Amygdala (tissue), 56 donors: ENCODE results near the gene GDPD5.

Experiments
- DNase-seq, 56 donors: peaks; one replicate each; lab custom pipeline; 2025; lab: John Stamatoyannopoulos, UW

The GDPD5 gene

GRCh38 chr11:75408957-75409219, 116.9 kb downstream of the GDPD5 start:
- no peak for DNase-seq

- DNase-seq, result no peak
Observed at GRCh38 chr11:75406338-75406777, 119.4 kb downstream of the GDPD5 start.

GRCh38 chr11:75403983-75404658, 121.6 kb downstream of the GDPD5 start:
- no peak for DNase-seq

GRCh38 chr11:75403037-75403436, 122.7 kb downstream of the GDPD5 start:
- DNase-seq, result no peak

- DNase-seq, result no peak
Observed at GRCh38 chr11:75402002-75402773, 123.6 kb downstream of the GDPD5 start.

GRCh38 chr11:75400146-75400865, 125.4 kb downstream of the GDPD5 start:
- DNase-seq, result no peak

GRCh38 chr11:75399344-75400145, 126.2 kb downstream of the GDPD5 start, which contains the start of gene RPS3:
Gene RPS3, plus strand, starts transcription at chr11:75399518. Its CDS starts 30 bp downstream, at chr11:75399548.
- DNase-seq, result peak; percentile 40 to 94 (median 83)

- DNase-seq, result no peak
Observed at GRCh38 chr11:75398906-75399305, 126.8 kb downstream of the GDPD5 start.

- DNase-seq, result no peak
Observed at GRCh38 chr11:75394085-75394840, 131.5 kb downstream of the GDPD5 start.

- no peak for DNase-seq
Observed at GRCh38 chr11:75389925-75390324, 135.8 kb downstream of the GDPD5 start.

- no peak for DNase-seq
Observed at GRCh38 chr11:75389276-75389605, 136.5 kb downstream of the GDPD5 start.

- peak in 45 of 56 donors; percentile 9 to 81 (median 39) for DNase-seq
Observed at GRCh38 chr11:75388386-75389275, 137.1 kb downstream of the GDPD5 start.

- DNase-seq, result no peak
Observed at GRCh38 chr11:75387736-75388294, 137.9 kb downstream of the GDPD5 start.

GRCh38 chr11:75386942-75387630, 138.7 kb downstream of the GDPD5 start:
- DNase-seq, result no peak
